ENCODE measurements around the gene ARPIN.
A peak's percentile ranks its signal among the peaks of the same experiment; 100 is the strongest.

The ARPIN gene

GRCh38 chr15:89848970-89849292 lies 63.8 kb downstream of the ARPIN start:
- TF ChIP-seq, protein P1, sequence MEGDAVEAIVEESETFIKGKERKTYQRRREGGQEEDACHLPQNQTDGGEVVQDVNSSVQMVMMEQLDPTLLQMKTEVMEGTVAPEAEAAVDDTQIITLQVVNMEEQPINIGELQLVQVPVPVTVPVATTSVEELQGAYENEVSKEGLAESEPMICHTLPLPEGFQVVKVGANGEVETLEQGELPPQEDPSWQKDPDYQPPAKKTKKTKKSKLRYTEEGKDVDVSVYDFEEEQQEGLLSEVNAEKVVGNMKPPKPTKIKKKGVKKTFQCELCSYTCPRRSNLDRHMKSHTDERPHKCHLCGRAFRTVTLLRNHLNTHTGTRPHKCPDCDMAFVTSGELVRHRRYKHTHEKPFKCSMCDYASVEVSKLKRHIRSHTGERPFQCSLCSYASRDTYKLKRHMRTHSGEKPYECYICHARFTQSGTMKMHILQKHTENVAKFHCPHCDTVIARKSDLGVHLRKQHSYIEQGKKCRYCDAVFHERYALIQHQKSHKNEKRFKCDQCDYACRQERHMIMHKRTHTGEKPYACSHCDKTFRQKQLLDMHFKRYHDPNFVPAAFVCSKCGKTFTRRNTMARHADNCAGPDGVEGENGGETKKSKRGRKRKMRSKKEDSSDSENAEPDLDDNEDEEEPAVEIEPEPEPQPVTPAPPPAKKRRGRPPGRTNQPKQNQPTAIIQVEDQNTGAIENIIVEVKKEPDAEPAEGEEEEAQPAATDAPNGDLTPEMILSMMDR (conservative IDR thresholded peaks at IDR 0.05; ENCODE audit: low read length) = no peak
- H3K4me3 ChIP-seq (ENCODE audit: low read length) = no peak overlapping the region
- no peak for DNase-seq (ENCODE audit: low read depth)

- no peak overlapping the region for H3K4me3 ChIP-seq (ENCODE audit: low read length)
- no peak for DNase-seq (ENCODE audit: low read depth)
- TF ChIP-seq, protein P1 (conservative IDR thresholded peaks at IDR 0.05; ENCODE audit: low read length) = no peak
Observed at GRCh38 chr15:89847101-89847500, 65.7 kb downstream of the ARPIN start.

- peak; percentile 86 for DNase-seq (ENCODE audit: low read depth)
- TF ChIP-seq, protein P1 (conservative IDR thresholded peaks at IDR 0.05; ENCODE audit: low read length) = no peak
- no peak overlapping the region for H3K4me3 ChIP-seq (ENCODE audit: low read length)
Observed at GRCh38 chr15:89845305-89845893, 67.4 kb downstream of the ARPIN start.
